OCI-M2 (cell line): ENCODE data around the gene WNT7A.
"Not testable (repeated sequence)": the region's sequence is repeated elsewhere in the genome, so short reads cannot be mapped to it uniquely, and the experiment has no call there.

Experiments used
- DNase-seq: peaks from one replicate; lab custom pipeline; 2025; ENCODE audit not compliant: unreplicated experiment; lab: John Stamatoyannopoulos, UW

Gene WNT7A

DNA sequence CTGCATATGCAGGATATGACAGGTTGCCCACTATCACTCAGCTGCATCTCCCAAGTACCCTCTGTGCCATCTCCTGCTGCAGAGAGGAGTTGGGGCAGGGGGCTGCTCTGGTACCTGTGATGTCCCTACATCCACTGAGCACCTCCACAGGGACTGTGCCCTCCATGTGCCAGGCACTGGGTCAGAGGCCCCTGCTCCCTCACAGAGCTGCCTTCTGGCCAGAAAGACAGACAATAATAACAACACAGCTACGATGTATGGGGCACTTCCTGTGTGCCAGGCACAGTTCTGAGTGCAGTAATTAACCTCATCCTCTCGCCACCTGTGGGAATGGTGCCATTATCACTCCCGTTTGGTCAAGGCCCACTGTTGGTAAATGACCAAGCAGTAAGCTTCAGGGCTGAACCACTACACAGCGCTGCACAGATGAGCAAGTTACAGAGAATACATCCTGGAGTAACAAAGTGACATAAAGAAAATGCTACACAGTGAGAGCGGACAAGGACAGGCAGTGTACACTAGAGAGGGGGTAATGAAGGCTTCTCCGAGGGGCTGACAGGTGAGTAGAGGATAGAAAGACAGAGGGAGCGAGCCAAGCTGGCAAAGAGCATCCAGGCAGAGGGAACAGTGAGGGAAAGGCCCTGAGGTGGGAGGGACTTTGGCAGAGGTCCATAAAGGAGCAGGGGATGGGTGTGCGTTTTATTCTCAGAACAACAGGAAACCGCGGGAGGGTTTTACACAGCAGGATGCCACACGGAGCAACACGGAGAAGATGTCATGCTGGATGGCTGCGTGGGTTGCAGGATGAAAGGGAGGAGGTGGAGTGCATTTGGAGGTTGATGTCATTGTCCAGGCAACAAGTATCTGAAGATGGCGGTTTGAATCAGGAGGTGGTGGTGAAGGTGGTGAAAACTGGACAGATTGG lies 13.6 kb downstream of the WNT7A start:
- DNase-seq, result no peak

GRCh38 chr3:13865581-13865980 lies 14.3 kb downstream of the WNT7A start:
- no peak for DNase-seq

- no peak for DNase-seq
Measured at GRCh38 chr3:13865106-13865505, 14.8 kb downstream of the WNT7A start.

DNA sequence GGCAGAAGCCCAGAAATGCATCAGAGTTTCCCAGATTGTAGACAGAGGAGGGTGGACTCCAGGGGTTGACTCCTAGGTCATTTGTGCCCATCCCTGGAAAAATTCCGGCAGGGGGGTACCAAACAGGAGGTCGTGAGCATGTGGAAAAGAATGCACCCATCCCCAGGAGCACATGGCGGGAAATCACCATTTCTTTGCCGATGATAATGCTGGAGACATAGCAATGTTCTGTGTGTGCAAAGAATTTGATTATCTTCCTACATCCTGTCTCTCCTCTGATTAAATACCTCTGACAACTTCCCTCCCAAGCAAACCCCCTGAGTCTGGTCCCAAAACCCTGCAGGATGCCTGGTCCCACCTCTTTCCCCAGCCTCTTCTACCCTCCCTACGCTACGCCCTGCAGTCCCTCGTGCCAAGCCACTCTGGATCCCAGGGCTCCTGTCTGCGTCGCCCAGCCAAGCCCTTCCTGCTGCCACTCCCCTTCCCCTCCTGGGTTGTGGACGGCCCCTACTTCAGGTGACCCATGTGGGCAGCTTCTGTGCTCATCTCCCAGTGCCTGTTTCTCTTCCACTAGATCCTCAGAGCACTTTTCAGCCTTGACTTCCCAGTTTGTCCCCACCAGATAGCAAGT lies 15.8 kb downstream of the WNT7A start:
- no peak for DNase-seq

DNA sequence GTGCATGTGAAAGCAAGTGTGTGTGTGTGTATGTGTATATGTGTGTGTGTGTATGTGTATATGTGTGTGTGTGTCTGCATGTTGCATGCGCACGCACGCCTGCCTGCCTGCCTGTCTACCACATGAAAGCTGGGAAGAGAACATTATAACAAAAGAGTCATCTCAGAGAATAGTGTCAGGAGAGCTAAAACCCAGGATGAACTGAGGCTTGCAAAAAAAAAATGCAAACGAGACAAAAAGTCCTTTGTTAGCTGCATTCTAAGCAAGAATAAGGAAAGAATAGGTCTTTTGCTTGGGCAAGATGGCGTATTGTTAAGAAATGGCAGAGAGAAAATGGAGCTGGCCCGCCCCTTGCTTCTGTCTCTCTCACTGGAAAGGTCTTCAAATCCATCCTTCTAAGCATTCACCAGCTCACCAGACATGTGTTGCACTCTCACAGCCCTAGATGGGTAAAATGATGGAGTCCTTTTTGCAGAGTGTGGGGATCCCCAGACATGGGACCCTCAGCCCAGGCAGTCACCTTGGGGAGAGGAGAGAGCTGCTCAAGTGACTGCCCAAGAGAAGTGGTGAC lies 16.4 kb downstream of the WNT7A start:
- no peak for DNase-seq

DNA sequence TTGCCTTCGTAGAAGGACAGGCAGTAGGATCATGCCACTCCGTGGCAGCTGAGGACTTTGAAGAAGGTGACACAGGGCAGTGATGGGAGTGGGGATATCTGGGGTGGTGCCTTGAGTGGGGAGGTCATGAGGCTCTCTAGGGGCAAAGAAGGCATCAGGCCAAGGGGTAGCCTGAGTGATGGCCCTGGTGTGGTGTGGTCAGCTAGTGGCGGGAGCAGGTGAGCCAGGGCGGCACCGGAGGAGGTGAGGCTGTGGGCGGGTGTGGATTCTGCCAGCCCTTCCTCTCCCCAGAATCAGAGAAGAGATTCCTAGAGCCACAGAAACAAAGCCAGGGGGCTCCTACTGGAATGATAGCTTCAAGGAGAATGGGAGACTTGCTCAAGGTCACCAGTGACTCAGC lies 18.4 kb downstream of the WNT7A start:
- no peak for DNase-seq

GRCh38 chr3:13860001-13860400 lies 19.9 kb downstream of the WNT7A start:
- DNase-seq, result no peak

GRCh38 chr3:13858768-13859520 lies 20.9 kb downstream of the WNT7A start:
- no peak for DNase-seq

GRCh38 chr3:13857702-13858380 lies 22.0 kb downstream of the WNT7A start:
- no peak for DNase-seq

DNA sequence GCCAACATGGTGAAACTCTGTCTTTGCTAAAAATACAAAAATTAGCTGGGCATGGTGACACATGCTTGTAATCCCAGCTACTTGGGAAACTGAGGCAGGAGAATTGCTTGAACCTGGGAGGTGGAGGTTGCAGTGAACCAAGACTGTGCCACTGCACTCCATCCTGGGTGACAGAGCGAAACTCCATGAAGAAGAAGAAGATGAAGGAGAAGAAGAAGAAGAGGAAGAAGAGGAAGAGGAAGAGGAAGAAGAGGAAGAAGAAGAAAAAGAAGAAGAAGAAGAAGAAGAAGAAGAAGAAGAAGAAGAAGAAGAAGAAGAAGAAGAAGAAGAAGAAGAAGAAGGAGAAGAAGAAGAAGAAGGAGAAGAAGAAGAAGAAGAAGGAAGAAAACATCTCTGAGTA lies 23.2 kb downstream of the WNT7A start:
- DNase-seq, result not testable (repeated sequence)

DNA sequence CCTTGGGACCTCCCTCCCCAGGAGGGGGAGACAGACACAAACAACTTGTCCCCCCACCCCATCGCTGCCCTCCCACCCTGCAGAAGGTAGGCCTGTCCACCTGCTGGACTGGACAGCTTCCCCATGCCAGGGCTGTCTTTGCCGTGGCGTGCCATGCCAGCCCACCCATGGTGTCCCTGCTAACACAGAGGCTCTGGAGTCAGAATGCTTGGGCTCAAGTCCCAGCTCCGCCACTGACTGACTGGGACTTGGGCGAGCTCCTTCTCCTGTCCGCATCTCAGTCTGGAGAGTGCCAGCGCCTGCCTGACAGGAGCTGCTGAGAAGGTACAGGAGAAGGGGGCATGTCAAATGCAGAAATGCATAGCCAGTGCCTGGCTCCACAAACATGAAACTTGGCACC lies 23.9 kb downstream of the WNT7A start:
- DNase-seq, result no peak

- no peak for DNase-seq
Measured at GRCh38 chr3:13854492-13854891, 25.4 kb downstream of the WNT7A start.

GRCh38 chr3:13853978-13854296 lies 25.9 kb downstream of the WNT7A start:
- no peak for DNase-seq

GRCh38 chr3:13853256-13853977 lies 26.5 kb downstream of the WNT7A start:
- no peak for DNase-seq

- no peak for DNase-seq
Measured at GRCh38 chr3:13852638-13853009, 27.2 kb downstream of the WNT7A start.

GRCh38 chr3:13851997-13852637 lies 27.8 kb downstream of the WNT7A start:
- no peak for DNase-seq

GRCh38 chr3:13851091-13851849 lies 28.6 kb downstream of the WNT7A start:
- no peak for DNase-seq

DNA sequence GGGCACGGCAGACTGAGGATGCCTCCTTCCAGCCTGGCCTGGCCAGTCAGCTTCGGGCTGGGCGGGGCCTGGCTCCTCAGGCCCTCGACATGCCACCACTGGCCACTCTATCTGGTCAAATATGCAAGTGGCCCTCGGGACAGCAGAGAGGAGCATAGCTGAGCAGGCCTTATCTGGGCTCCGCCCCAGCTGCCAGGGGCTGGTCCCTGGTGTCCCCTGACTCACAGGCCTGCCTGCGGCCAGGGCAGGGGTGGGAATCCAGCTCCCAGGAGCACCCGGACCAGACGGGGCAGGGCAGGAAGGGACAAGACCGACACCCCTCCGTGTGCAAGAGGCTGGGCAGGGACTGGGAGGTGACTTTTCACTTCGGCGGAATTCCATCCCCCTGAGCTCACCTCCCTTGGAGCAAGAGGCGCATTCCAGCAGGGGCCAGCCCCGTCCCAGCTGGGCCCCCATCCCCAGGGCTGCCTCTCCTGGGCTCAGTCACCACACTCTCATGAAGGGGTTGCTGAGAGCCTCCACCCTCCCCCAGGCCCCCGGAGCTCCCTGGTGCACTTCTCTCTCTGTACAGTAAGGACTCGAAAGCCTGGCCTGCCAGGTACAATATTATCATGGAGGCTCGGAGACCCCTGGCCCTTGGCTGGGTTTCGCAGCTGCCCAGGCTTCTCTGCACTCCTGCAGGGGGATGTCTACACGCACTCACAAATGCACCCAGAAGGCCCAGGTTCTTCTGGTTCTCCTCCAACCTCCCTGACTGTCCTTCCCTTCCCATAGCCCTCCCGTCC lies 29.5 kb downstream of the WNT7A start:
- DNase-seq, result no peak
